Osteocyte (in vitro differentiated cells): ENCODE measurements around the gene FAM13A. TPM values are rescaled to one million over a fixed set of nuclear protein-coding genes. Genes with fewer than 3 reads are reported as not detected.

Source experiments
- DNase-seq: peaks from one replicate; pipeline ENCODE4 v3.0.0; 2021; ENCODE audit warnings: mixed read lengths; ENCODE audit not compliant: unreplicated experiment; ENCODE audit errors: extremely low spot score
- H3K27ac Mint-ChIP-seq: one replicate; pipeline ENCODE4 v1.8.0; 2021; ENCODE audit warnings: mild to moderate bottlenecking, mixed read lengths; ENCODE audit not compliant: unreplicated experiment
- H3K27me3 Mint-ChIP-seq: one replicate; pipeline ENCODE4 v1.8.0; 2021; ENCODE audit warnings: mixed read lengths; ENCODE audit not compliant: unreplicated experiment
- H3K36me3 Mint-ChIP-seq: one replicate; pipeline ENCODE4 v1.8.0; 2021; ENCODE audit warnings: mixed read lengths; ENCODE audit not compliant: unreplicated experiment
- H3K4me1 Mint-ChIP-seq: one replicate; pipeline ENCODE4 v1.8.0; 2021; ENCODE audit warnings: mixed read lengths; ENCODE audit not compliant: unreplicated experiment
- H3K4me3 Mint-ChIP-seq: one replicate; pipeline ENCODE4 v1.8.0; 2021; ENCODE audit warnings: mild to moderate bottlenecking, moderate library complexity, mixed read lengths; ENCODE audit not compliant: unreplicated experiment
- H3K9me3 Mint-ChIP-seq: one replicate; pipeline ENCODE4 v1.8.0; 2021; ENCODE audit warnings: mixed read lengths; ENCODE audit not compliant: unreplicated experiment
- total RNA-seq: library from RNA; stranded (reverse); gene quantifications from 2 replicates; pipeline ENCODE4 v1.2.1, GENCODE V29; 2021
- TF ChIP-seq, protein P1 (sequence below): fragments of 200-600 bp; sonication (generic); IDR thresholded peaks from 2 replicates; pipeline ENCODE4 v1.5.0; 2021; ENCODE audit warnings: antibody characterized with exemption, mild to moderate bottlenecking, moderate library complexity

The FAM13A gene
- total RNA-seq, 1 donor from 2014 or later = 18.5 TPM

GRCh38 chr4:88976775-88977035 lies 80.3 kb downstream of the FAM13A start:
- DNase-seq = no peak
- no peaks in the 10 kb centered on the region for H3K36me3 Mint-ChIP-seq
- TF ChIP-seq, protein P1, sequence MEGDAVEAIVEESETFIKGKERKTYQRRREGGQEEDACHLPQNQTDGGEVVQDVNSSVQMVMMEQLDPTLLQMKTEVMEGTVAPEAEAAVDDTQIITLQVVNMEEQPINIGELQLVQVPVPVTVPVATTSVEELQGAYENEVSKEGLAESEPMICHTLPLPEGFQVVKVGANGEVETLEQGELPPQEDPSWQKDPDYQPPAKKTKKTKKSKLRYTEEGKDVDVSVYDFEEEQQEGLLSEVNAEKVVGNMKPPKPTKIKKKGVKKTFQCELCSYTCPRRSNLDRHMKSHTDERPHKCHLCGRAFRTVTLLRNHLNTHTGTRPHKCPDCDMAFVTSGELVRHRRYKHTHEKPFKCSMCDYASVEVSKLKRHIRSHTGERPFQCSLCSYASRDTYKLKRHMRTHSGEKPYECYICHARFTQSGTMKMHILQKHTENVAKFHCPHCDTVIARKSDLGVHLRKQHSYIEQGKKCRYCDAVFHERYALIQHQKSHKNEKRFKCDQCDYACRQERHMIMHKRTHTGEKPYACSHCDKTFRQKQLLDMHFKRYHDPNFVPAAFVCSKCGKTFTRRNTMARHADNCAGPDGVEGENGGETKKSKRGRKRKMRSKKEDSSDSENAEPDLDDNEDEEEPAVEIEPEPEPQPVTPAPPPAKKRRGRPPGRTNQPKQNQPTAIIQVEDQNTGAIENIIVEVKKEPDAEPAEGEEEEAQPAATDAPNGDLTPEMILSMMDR = no peak
- H3K27me3 Mint-ChIP-seq = no peaks in the 10 kb centered on the region
- peaks cover 4% of the 10 kb centered on the region for H3K4me1 Mint-ChIP-seq
- H3K27ac Mint-ChIP-seq = no peak overlapping the region
- H3K4me3 Mint-ChIP-seq = no peak overlapping the region
- H3K9me3 Mint-ChIP-seq = peaks cover 6% of the 10 kb centered on the region

DNA sequence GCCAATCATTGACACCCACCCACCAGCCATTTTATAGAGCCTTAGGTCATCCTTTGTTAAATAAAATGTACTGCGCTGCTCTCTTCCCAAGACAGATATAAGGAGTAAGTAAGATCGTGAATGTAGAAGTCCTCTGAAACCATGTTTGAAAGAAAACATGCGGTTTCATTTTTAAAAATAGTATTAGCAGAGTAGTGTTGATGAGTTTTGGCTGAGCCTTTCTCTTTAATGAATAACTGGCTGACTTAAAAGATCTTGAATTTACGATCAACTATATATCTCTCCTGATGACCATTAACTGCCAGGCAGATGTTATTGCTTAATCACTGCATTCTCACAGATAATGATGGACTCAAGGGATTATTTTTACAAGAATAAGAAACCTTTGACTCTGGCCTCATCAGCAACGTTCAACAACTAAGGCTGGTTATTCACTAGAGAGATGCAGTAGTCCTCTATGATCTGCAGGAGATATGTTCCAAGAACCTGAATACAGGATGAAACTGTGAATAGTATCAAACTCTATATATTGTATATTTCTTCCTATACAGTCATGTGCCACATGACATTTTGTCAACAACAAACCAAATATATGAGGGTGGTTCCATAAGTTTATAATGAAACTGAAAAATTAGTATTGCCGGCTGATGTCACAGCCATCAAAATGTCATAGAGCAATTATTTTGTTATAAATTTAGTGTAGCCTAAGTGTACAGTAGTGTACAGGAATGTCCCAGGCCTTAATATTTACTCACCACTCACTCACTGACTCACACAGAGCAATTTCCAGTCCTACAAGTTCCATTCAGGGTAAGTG lies 80.8 kb downstream of the FAM13A start:
- no peak for DNase-seq
- peaks cover 6% of the 10 kb centered on the region for H3K9me3 Mint-ChIP-seq
- no peaks in the 10 kb centered on the region for H3K36me3 Mint-ChIP-seq
- no peak overlapping the region for H3K27ac Mint-ChIP-seq
- no peak overlapping the region for H3K4me3 Mint-ChIP-seq
- H3K4me1 Mint-ChIP-seq = no peaks in the 10 kb centered on the region
- no peaks in the 10 kb centered on the region for H3K27me3 Mint-ChIP-seq
- TF ChIP-seq, protein P1 = no peak

- DNase-seq = no peak
- no peaks in the 10 kb centered on the region for H3K27me3 Mint-ChIP-seq
- H3K4me3 Mint-ChIP-seq = no peak overlapping the region
- H3K9me3 Mint-ChIP-seq = peaks cover 6% of the 10 kb centered on the region
- H3K36me3 Mint-ChIP-seq = peaks cover 3% of the 10 kb centered on the region
- H3K27ac Mint-ChIP-seq = no peak overlapping the region
- no peaks in the 10 kb centered on the region for H3K4me1 Mint-ChIP-seq
- TF ChIP-seq, protein P1 = no peak
Measured at GRCh38 chr4:88971536-88971935, 85.4 kb downstream of the FAM13A start.

- Mint-ChIP-seq H3K4me3 (no peak overlapping the region), H3K27ac (no peak overlapping the region), H3K36me3 (peaks cover 3% of the 10 kb centered on the region), H3K4me1 (no peaks in the 10 kb centered on the region), H3K27me3 (no peaks in the 10 kb centered on the region), H3K9me3 (peaks cover 6% of the 10 kb centered on the region)
- TF ChIP-seq, protein P1 = no peak
- DNase-seq = no peak
Measured at GRCh38 chr4:88969746-88970145, 87.2 kb downstream of the FAM13A start.

- Mint-ChIP-seq H3K4me1 (no peaks in the 10 kb centered on the region), H3K9me3 (peaks cover 6% of the 10 kb centered on the region), H3K27me3 (no peaks in the 10 kb centered on the region), H3K4me3 (no peak overlapping the region), H3K36me3 (peaks cover 3% of the 10 kb centered on the region), H3K27ac (no peak overlapping the region)
- TF ChIP-seq, protein P1 = no peak
- DNase-seq = no peak
Measured at GRCh38 chr4:88969271-88969670, 87.7 kb downstream of the FAM13A start.
